Endothelial cell of umbilical vein (primary cell): ENCODE measurements around the gene CTDSPL. TPM values are rescaled to one million over a fixed set of nuclear protein-coding genes. Genes with fewer than 3 reads are reported as not detected.

ENCODE experiments used
- BruUV-seq: library from RNA; stranded (reverse); fragments of 400-500 nt; replicated peaks from 2 replicates; lab custom pipeline; 2021; lab: Mats Ljungman, UMichigan
- CTCF ChIA-PET: fragments of 300-600, 350-600 bp; sonication (Branson Sonifier 250); formaldehyde crosslinking; loops from one replicate; lab custom pipeline; 2021; ENCODE audit warnings: antibody characterized with exemption, inconsistent platforms; lab: Charles Lee
- POLR2A ChIA-PET: fragments of 300-600, 350-600 bp; sonication (Branson Sonifier 250); formaldehyde crosslinking; loops from one replicate; lab custom pipeline; 2021; ENCODE audit warnings: antibody characterized with exemption, inconsistent platforms; lab: Charles Lee
- DNase-seq: peaks from one replicate; pipeline ENCODE4 v3.0.0-alpha.2; 2011; ENCODE audit warnings: low read depth, low spot score
- FAIRE-seq: peaks from 2 replicates; lab custom pipeline; 2011; peaks lifted over from hg19 to GRCh38; lab: Jason Lieb, UNC
- H2AFZ ChIP-seq: 2 replicates; pipeline ENCODE4 v1.6.0; 2012; ENCODE audit warnings: low read depth, low read length, control low read depth, inconsistent platforms
- H3K27ac ChIP-seq: 2 replicates; pipeline ENCODE4 v1.5.1; 2011; ENCODE audit warnings: low read depth, mild to moderate bottlenecking, control low read depth, low read length, moderate library complexity; ENCODE audit not compliant: insufficient read depth
- H3K27me3 ChIP-seq, 2 experiments: 2 replicates each; pipeline versions ENCODE4 v1.6.0 to v1.6.1; 2011; ENCODE audit warnings: low read length in 2 of 2, mixed read lengths in 1 of 2; ENCODE audit not compliant: control insufficient read depth in 2 of 2, insufficient read depth in 2 of 2
- H3K36me3 ChIP-seq, 2 experiments: 2 replicates in 1 of 2; 3 replicates in 1 of 2; pipeline ENCODE4 v1.5.1; 2011; ENCODE audit warnings: low read length in 2 of 2, mild to moderate bottlenecking in 1 of 2, moderate library complexity in 1 of 2; ENCODE audit not compliant: control insufficient read depth in 2 of 2, insufficient read depth in 2 of 2; ENCODE audit errors: extremely low read depth in 1 of 2
- H3K4me1 ChIP-seq: 3 replicates; pipeline ENCODE4 v1.5.1; 2011; ENCODE audit warnings: mild to moderate bottlenecking, low read length; ENCODE audit not compliant: control insufficient read depth, insufficient read depth; ENCODE audit errors: extremely low read depth
- H3K4me2 ChIP-seq: 2 replicates; pipeline ENCODE4 v1.6.1; 2011; ENCODE audit warnings: low read length, control low read depth, mixed read lengths; ENCODE audit not compliant: insufficient read depth
- H3K4me3 ChIP-seq, 3 experiments: fragments of 200-600 bp in 1 of 3; sonication (generic), shearing (Covaris generic) in 1 of 3; replicated peaks in 1 of 3; 2 replicates each; pipeline ENCODE4 v1.5.1; 2011 to 2016; ENCODE audit warnings: control low read depth in 3 of 3, low read length in 3 of 3, mild to moderate bottlenecking in 2 of 3, inconsistent platforms in 1 of 3, low read depth in 1 of 3, moderate library complexity in 1 of 3; ENCODE audit not compliant: insufficient read depth in 1 of 3
- H3K79me2 ChIP-seq: 2 replicates; pipeline ENCODE4 v1.6.0; 2012; ENCODE audit warnings: low read length, inconsistent platforms; ENCODE audit not compliant: control insufficient read depth, insufficient read depth
- H3K9ac ChIP-seq: replicated peaks from 2 replicates; pipeline ENCODE3; 2011; ENCODE audit warnings: low read length, control low read depth; ENCODE audit not compliant: insufficient read depth; ENCODE audit errors: extremely low read depth
- H3K9me1 ChIP-seq: replicated peaks from 3 replicates; pipeline ENCODE4 v1.6.0; 2011; ENCODE audit warnings: mild to moderate bottlenecking, low read length; ENCODE audit not compliant: control insufficient read depth, insufficient read depth; ENCODE audit errors: extremely low read depth
- H3K9me3 ChIP-seq: replicated peaks from 2 replicates; pipeline ENCODE4 v1.5.1; 2012; ENCODE audit warnings: low read length, inconsistent platforms; ENCODE audit not compliant: control insufficient read depth, insufficient read depth
- H4K20me1 ChIP-seq: replicated peaks from 2 replicates; pipeline ENCODE3; 2011; ENCODE audit warnings: mild to moderate bottlenecking, low read length; ENCODE audit not compliant: control insufficient read depth, insufficient read depth; ENCODE audit errors: extremely low read depth
- EZH2 ChIP-seq: IDR thresholded peaks from 2 replicates; pipeline ENCODE4 v1.6.1; 2012; ENCODE audit warnings: borderline replicate concordance, low read depth, mild to moderate bottlenecking, moderate library complexity, low read length, inconsistent platforms; ENCODE audit not compliant: severe bottlenecking
- FOS ChIP-seq: IDR thresholded peaks from 2 replicates; pipeline ENCODE4 v1.6.1; 2011; ENCODE audit warnings: mild to moderate bottlenecking, low read length, moderate library complexity, borderline replicate concordance; ENCODE audit not compliant: insufficient read depth
- GATA2 ChIP-seq: IDR thresholded peaks from 2 replicates; pipeline ENCODE4 v1.7.0; 2011; ENCODE audit warnings: low read depth, mild to moderate bottlenecking, moderate library complexity, mixed read lengths, low read length; ENCODE audit not compliant: insufficient read length, insufficient read depth
- POLR2A ChIP-seq: IDR thresholded peaks from 2 replicates; pipeline ENCODE4 v1.6.1; 2012; ENCODE audit warnings: low read depth, mild to moderate bottlenecking, control low read depth, low read length
- dilution Hi-C: fragments of 300-500 bp; cut with MboI; formaldehyde crosslinking; loops from one replicate; pipeline ENCODE4 v1.15.0; 2019; ENCODE audit warnings: low sequenced_read_pairs; ENCODE audit not compliant: extremely low pct_ligation_motif_present
- intact Hi-C: fragments of 100-400 bp; cut with micrococcal nuclease; formaldehyde crosslinking; loops from one replicate; pipeline ENCODE4 v1.10.0; 2022
- polyA plus RNA-seq, 4 experiments: library from polyadenylated mRNA; depleted of rRNA in 3 of 4; stranded (reverse) in 3 of 4; unstranded in 1 of 4; fragments of >200 nt; gene quantifications; 2 replicates each; pipeline versions ENCODE4 v1.2.1 to v1.2.3, GENCODE V29; 2011 to 2012; ENCODE audit warnings: missing spikeins in 1 of 4
- total RNA-seq: library from RNA; stranded (reverse); gene quantifications from 2 replicates; pipeline ENCODE4 v1.2.3, GENCODE V29; 2021

The CTDSPL gene
- total and polyA plus RNA-seq, 2 donors (not counting 3 experiments of a cell fraction or from before 2014, with no cell fraction given), result 30.1 to 43.2 TPM

GRCh38 chr3:37949866-37950265 is 88.2 kb downstream of the CTDSPL start:
- FAIRE-seq (no peak), DNase-seq (no peak)
- Histone ChIP-seq H3K36me3 (no peaks in the 10 kb centered on the region), H4K20me1 (no peaks in the 10 kb centered on the region), H3K4me2 (no peak overlapping the region), H3K9me3 (no peaks in the 10 kb centered on the region), H3K9me1 (no peaks in the 10 kb centered on the region), H2AFZ (no peak overlapping the region), H3K27me3 (no peaks in the 10 kb centered on the region), H3K4me1 (peaks cover 31% of the 10 kb centered on the region), H3K9ac (no peak overlapping the region), H3K79me2 (no peaks in the 10 kb centered on the region), H3K27ac (no peak overlapping the region), H3K4me3 (no peak overlapping the region)
- dilution Hi-C loops, result no loop called here
- ChIA-PET CTCF (interaction anchor here (1.0 to 1.4 kb wide), 2 partner anchors 18 to 44 kb away, joined by 3 read pairs; no protein-coding TSS in a partner anchor), POLR2A (no interaction called here)
- no peak for TF ChIP-seq GATA2
- no peak for TF ChIP-seq EZH2
- BruUV-seq, result no TSS peak
- intact Hi-C loops, result loop anchor here (5.0 kb wide), 1 partner anchor 958 kb away; the partner anchor contains the start of genes EPM2AIP1 and MLH1

GRCh38 chr3:37952564-37952963 is 90.9 kb downstream of the CTDSPL start:
- intact Hi-C loops (loop anchor here (5.0 kb wide), 1 partner anchor 960 kb away; the partner anchor contains the start of genes EPM2AIP1 and MLH1), dilution Hi-C loops (no loop called here)
- no peak overlapping the region for H3K4me2 ChIP-seq
- peaks cover 30% of the 10 kb centered on the region for H3K4me1 ChIP-seq
- H3K9me3 ChIP-seq, result no peaks in the 10 kb centered on the region
- ChIA-PET CTCF (interaction anchor here (1.3 kb wide), 1 partner anchor 15 kb away, joined by 5 read pairs; no protein-coding TSS in a partner anchor), POLR2A (no interaction called here)
- H3K27ac ChIP-seq, result no peak overlapping the region
- no TSS peak for BruUV-seq
- H3K9me1 ChIP-seq, result no peaks in the 10 kb centered on the region
- peak; percentile 3 for TF ChIP-seq FOS
- TF ChIP-seq POLR2A, result no peak
- no peak overlapping the region for H2AFZ ChIP-seq
- FAIRE-seq, result no peak
- H3K79me2 ChIP-seq, result no peaks in the 10 kb centered on the region
- H3K27me3 ChIP-seq, result no peaks in the 10 kb centered on the region
- H3K4me3 ChIP-seq, result no peak overlapping the region
- H4K20me1 ChIP-seq, result no peaks in the 10 kb centered on the region
- DNase-seq, result no peak
- H3K9ac ChIP-seq, result no peak overlapping the region
- no peaks in the 10 kb centered on the region for H3K36me3 ChIP-seq
